Suppressor macrophage treated with lipopolysaccharide for 1 hour (primary cell): Measurements from ENCODE around the gene SCAND1.
A peak's percentile ranks its signal among the peaks of the same experiment; 100 is the strongest.
"Not testable (repeated sequence)": the region's sequence is repeated elsewhere in the genome, so short reads cannot be mapped to it uniquely, and the experiment has no call there.

ENCODE experiments used
- DNase-seq, 3 donors: peaks; one replicate each; pipeline ENCODE4 v3.0.0-alpha.2; 2020 to 2022

SCAND1 gene

DNA sequence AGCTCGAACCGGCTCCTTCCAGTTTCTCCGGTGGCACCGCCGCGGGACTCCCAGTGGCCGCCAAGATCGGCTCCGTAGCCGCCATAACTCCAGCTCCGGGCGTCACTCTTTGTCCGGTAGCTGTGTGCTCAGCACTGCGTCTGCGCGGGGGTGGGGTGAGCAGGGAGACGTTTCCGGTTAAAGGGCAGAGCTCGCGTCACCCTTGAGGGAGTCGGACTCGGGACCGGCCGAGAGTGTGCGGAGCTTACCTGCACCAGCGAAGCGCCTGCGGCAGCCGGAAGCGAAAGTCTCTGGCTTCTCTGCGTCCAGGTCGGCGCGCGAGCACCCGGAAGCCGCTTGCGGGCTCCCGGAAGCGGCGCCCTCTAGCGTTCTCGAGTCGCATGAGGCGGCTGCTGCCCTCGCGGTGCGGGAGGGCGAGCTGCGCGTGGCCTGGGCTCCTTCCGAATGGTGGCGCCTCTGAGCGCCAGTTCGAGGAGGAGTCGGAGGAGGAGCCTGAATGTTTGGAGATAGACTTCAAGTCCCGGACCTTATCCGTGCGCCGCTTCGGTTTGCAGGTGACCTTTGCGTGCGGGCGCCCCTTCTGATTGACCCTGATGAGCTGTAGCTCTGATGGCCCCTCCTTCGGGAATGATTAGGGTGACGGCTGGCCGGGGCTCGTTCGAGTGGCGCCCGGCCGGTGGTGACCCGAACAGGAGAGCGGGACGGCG lies at the start of gene SCAND1:
SCAND1 (minus strand) TSS at position 303 of the 707 bp plus-strand sequence; CDS start at position 85, 218 bp downstream.
- DNase-seq, result peak; percentile 98 to 99 (median 99)

DNA sequence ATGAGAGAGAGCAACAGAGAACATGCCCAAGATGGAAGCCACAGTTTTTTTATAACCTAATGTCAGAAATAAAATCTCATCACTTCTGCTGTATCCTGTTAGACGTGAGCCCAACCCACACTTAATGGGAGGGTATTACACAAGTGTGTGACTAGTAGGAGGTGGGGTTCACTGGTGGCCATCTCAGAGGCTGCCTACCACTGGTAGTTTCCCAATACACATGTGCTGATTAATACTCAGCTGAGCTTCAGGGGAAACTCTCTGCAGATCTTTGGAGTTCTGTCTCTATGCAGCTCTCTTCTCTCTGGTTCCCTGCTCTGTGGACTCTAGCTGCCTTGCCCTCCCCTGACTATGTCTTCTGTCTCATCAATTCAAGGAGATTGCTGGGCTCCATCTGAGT lies 49.7 kb upstream of the SCAND1 start:
- peak; percentile 89 to 93 (median 89) for DNase-seq

DNA sequence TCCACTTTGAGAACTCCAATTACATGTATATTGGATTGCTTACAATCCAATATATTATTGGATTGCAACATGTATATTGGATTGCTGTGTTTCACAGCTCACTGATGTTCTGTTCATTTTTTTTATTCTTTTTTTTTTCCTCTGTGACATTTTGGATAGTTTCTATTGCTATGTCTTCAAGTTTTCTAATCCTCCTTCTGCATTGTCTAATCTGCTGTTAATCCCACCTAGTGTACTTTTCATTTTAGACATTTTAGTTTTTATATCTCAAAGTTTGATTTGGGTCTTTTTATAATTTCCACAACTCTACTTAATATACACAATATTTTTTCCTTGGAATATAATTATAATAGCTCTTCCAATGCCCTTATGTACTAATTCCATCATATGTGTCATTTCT lies 48.6 kb upstream of the SCAND1 start:
- DNase-seq, result no peak

DNA sequence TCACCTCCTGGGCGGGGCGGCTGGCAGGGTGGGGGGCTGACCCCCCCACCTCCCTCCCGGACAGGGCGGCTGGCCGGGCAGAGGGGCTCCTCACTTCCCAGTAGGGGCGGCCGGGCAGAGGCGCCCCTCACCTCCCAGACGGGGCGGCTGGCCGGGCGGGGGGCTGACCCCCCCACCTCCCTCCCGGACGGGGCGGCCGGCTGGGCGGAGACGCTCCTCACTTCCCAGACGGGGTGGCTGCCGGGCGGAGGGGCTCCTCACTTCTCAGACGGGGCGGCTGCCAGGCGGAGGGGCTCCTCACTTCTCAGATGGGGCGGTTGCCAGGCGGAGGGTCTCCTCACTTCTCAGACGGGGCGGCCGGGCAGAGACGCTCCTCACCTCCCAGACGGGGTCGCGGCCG lies 47.0 kb upstream of the SCAND1 start:
- not testable (repeated sequence) for DNase-seq

DNA sequence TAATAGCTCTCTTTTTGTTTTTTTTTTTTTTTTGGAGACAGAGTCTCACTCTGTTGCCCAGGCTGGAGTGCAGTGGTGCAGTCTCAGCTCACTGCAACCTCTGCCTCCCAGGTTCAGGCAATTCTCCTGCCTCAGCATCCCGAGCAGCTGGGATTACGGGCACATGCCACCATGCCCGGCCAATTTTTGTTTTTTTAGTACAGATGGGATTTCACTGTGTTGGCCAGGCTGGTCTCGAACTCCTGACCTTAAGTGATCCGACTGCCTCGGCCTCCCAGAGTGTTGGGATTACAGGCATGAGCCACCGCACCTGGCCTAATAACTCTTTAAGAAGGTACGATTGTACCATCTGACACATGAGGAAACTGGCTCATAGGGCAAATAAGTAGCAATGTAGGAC lies 42.2 kb upstream of the SCAND1 start:
- not testable (repeated sequence) for DNase-seq

DNA sequence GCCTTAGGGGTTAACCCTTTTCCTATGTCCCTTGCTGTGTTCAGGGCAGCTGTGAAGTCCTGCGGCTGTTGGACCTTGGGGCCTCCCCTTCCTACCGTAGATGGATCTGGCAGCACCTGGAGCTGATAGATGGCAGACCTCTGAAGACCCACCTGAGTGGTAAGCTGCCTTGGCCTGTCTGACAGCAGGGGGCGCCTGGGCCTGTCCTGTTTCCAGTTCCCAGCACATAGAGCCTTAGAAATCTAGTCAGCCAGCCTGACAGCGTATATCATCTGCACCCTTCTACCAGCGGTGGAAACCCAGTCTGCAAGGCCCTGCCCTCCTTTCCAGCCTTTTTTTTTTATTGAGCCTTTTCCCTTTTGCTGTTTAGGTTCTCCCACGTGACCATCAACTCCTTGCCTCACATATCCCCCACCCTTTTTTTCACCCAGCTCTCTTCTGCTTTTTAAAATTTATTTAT lies 40.7 kb upstream of the SCAND1 start:
- DNase-seq, result peak; percentile 77 to 89 (median 83)

DNA sequence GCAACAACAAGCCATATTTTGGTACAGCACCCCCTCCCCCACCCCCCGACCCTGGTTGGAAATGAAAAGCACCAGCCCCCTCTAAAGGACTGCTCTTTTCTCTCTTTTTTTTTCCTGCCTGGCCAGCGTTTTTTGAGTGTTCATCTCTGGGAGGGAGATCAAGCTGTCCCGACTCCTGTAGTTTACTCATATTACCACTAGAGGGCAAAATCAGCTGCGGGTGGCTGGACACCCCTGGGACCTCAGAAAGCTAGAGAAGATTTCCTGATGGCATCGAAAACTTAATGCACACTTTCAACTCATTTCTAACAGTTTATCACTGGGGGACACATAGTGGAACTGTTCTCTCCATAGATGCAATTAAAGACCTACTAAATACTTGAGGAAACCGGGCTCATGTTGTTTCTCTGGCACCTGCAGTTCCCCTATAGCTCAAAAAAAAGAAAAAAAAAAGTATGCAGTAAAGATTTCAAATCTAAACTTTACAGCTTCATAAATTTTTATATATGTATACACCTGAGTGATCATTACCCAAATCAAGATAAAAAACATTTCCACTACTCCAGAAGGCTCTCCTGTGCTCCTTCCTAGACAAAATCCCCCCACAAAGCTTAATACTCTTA lies 38.5 kb upstream of the SCAND1 start:
- DNase-seq, result peak; percentile 75 to 86 (median 76)

DNA sequence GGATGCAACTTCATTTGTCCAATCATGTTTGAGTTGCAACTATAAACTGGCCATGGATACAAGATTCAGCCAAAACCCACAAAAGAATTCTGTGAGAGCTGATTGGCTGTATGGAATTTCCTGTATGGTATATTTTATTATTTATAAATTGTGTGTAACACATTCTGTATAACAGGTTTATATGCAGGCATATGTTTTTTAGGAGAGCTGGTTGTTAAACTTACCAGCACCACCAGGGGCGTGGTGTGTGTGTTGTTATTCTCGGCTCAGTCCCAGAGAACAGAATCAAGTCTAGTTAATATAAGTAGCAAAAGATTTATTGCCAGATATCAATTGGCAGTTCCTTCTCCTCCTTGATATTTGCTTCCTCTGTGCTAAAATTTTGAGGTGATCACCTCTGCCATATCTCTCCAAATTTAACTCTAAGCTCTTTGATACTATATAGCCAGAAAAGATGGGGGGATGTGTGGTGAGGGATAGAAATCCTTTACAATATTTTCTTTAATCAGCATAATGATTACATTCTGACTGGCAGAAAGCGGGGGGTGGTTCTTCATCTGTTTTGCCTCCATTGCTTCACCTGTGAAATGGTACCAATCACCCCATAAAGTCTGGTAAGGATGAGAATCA lies 37.0 kb upstream of the SCAND1 start:
- DNase-seq, result peak; percentile 33 to 48 (median 36)

DNA sequence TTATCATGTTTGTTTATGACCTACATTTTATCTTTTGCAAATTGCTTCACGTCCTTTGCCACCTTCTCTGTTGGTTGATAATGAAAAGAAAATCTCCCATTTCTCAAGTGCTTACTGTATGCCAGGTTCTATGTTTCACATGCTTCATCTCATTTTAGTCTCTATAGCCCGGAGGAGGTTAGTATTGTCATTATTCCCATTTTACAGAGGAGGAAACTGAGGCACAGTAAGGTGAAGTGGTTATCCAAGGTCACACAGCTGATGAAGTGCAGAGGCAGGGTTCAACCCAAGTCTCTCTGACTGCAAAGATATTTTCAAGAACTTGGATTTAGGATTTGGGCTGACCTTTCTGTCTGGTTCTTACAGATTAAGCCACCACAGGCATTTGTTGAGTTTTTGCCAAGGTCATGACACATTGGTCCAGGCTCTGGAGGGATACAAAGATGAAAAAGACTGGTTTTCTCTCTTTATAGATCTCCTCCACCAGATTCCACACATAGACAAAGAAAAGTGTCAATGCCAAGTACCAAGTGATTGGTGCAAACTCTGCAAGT lies 34.7 kb upstream of the SCAND1 start:
- no peak for DNase-seq

DNA sequence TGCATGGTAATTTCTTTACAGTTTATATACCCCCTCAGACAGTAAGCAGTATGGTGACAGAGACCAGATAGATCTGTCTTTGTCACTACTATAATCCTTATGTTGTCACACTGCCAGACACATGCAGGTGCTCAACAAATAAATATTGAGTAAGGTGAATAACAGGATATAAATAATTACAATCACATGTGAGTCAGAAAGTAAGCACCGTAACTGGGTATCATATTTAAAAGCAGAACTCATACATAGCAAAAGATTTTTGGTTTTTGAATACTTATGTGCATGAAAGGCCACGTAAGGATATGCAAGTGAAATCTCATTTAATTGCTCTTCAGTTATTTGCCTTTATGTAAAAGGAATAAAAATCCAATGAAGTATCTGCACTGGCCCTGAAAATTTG lies 31.5 kb upstream of the SCAND1 start:
- no peak for DNase-seq

DNA sequence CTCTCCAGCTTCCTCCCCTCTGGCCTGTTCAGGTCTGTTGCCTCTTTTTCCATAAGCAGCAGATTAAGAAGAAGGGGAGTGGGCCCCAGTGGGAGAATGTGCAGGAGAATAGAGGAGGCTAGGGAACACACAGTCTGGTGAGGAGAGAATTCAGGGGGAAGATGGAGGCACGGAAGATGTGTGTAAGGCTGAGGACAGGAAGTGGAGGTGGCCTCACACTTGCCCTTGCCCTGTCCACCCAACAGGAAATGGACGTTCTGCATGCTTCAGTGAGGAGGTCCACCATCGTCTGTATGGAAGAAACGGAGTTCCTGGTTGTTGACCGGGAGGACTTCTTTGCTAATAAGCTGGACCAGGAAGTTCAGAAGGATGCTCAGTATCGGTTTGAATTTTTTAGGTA lies 30.1 kb upstream of the SCAND1 start:
- DNase-seq, result peak in 1 of 3 donors; percentile 16

DNA sequence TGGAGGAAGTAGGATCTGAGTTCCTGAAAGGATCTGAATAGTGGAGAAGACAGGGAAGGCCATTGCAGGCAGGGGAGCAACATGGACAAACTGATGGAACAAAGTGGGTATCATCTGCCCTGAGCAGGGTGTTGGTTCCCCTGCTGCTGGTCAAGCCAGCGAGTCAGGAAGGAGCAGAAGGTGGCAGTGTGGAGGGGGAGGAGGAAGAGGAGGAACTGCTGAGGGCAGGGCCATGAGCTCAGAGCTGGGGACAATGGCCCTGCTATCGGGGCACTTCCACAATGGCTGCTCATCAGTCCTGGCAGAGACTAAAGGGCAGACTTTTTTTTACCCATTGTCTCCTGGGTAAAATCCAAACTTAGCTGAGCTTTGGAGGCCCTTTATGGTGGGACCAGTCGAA lies 27.7 kb upstream of the SCAND1 start:
- peak in 2 of 3 donors; percentile 23 to 31 for DNase-seq

DNA sequence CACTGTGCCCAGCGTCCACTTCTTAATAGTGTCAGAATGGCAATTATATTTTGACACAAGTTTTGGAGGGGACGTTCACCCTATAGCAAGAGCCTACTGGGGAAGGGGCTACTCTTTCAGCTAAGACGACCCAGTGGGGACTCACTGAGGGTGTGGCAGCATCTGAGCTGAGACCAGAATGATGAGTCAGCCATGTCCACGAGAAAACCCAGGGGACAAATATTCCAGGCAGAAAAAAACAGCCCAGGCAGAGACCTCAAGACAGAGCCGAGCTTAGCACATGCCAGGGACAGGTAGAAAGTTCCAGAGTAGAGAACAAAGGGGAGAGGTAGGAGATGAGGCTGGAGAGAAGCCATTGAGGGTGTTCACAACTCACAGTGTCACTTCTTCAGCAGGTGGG lies 25.2 kb upstream of the SCAND1 start:
- DNase-seq, result no peak

DNA sequence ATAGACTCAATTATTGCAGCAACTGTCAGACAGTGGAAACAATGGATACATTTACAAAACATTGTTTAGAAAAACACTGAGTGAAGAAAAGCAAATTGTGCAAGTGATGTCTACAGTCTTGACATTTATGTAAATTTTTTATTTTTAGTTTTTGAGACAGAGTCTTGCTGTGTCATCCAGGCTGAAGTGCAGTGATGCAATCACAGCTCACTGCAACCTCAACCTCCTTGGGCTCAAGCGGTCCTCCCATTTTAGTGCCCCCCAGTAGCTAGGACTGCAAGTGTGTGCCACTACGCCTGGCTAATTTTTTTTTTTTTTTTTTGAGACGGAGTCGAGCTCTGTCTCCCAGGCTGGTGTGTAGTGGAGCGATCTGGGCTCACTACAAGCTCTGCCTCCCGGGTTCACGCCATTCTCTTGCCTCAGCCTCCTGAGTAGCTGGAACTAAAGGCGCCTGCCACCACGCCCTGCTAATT lies 23.8 kb upstream of the SCAND1 start:
- peak; percentile 67 to 84 (median 79) for DNase-seq

DNA sequence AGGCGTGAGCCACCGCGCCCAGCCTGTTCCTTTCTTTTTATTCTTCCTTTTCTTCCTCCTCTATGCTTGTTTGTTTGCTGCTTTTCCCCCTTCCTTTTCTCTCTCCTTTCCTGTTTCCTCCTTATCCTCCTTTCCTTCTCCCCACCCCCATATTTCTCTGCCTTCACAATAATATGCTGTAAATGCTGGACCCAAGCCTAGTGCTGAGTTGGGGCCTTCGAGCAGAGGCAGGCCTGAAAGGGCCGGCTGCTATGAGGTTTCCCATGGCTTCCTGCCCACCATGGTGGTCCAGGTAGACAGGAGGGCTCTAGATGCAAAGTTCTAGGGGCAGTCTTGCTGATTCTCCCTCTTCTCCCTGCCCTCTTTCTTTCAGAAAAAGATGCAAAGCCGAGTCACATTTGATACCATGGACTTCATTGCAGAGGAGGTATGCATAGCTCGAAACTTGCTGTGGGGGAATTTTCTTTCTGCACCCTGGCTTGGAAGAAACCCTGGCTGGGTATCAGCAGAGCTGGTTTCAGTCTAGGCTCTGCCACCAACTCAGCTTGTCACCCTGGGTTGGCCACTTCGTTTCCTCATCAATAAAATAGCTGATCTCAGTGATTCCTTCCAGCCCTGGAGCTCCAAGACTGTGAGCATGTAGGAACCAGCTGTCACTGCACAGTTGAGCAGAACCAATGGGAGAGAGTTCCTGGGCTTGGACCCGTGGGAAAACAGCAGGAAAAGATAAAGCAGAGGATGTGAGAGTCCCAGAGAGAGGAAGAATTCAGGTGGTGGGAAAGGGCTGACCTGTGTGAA lies 21.5 kb upstream of the SCAND1 start:
- peak in 1 of 3 donors; percentile 17 for DNase-seq

DNA sequence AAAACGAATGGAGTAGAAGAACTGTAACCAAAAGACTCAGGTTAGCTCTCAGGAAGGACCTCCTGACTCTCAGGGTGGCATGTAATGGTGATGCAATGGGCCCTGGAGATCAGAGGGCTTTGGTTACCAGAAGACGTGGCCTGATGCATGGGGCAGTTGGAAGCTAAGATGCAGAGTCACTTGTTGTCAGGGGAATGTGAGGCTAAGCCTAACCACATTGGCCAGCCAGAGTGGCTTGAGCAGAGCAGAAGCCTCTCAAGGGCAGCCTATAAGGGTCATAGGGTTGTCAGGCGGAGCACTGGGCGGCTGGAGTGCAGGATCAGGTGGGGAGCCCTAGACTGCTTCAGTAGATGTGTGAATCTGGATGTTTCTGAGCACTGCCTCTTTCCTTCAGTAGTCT lies 20.0 kb upstream of the SCAND1 start:
- DNase-seq, result peak in 1 of 3 donors; percentile 16

DNA sequence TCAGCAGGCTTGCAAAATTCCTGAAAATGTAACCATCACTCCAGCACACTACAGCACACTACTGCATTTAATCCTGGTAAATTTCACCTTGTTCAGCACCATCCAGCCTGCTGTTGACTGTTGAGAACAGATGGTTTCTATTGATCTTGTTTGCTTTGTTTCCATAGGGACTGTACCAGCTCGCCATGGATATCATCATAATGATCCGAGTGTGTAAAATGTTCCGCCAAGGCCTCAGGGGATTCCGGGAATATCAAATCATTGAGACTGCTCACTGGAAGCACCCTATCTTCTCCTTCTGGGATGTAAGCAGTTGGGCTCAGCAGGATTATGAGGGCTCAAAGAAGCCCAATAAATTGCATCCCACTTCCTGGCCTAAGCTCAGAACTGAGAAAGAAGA lies 18.2 kb upstream of the SCAND1 start:
- no peak for DNase-seq

DNA sequence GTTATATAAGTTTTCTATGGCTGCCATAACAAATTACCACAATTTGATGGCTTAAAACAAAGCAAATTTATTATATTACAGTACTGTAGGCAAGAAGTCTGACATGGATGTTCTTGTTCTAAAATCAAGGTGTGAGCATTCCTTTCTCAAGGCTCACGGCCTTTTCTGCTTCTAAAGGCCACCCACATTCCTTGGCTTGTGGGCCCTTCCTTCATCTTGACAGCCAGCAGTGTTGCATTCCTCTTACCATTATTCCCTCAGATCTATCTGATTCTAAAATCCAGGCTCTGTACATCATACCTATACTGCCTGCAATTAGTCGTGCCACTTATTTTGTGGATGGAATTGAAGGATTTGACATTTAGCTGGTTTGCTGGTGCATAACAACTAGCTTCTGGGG lies 17.7 kb upstream of the SCAND1 start:
- no peak for DNase-seq

DNA sequence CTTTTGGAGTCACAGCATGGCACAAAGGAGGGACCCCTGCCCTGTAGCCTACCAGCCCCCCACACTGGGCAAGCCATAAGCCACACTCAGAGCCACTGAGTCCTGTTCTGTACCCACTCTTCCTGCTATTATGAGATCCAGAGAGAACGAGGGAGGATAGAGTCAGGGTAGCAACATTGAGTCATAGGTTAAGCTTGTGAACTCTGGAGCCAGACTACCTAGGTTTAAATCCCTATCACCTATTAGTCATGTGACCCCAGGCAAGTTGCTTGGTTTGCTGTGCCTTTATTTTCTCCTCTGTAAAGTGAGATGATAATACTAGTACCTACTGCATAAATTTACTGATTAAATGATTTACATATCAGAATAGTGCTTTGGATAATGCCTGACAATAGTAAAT lies 14.6 kb upstream of the SCAND1 start:
- DNase-seq, result no peak

DNA sequence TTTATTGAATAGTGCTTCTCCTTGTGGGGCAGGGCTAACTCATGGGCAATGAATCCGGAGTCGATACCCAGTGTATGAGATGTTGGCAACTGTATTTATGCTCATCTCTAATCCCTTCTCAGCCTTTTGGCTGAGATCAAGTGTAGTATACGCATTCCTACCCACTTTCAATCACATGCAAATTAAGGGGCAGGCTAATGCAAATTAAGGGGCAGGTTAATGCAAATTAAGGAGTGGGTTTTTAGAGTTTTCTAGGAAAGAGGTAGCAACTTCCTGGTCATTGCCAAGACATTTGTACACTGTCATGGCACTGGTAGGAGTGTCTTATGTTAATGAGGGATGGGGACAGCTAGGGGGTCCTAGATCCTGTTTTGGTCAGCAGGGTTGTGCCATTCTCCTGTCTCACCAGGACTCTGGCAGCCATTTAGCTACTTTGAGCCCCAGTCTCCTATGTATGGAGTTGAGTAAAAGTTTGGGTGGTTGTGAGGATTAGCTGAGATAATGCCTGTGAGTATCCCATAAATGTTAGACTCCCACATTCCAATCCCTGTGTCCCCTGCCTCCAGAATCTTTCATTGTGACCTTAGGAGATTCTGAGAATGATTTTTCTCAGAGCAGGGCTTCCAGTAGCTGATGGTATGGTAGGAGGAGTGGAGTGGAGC lies 13.8 kb upstream of the SCAND1 start, which contains the start of gene CNBD2:
CNBD2 (plus strand) TSS at position 612 of the 662 bp plus-strand sequence. CDS start 173 bp downstream, outside the sequence.
- peak in 1 of 3 donors; percentile 27 for DNase-seq

DNA sequence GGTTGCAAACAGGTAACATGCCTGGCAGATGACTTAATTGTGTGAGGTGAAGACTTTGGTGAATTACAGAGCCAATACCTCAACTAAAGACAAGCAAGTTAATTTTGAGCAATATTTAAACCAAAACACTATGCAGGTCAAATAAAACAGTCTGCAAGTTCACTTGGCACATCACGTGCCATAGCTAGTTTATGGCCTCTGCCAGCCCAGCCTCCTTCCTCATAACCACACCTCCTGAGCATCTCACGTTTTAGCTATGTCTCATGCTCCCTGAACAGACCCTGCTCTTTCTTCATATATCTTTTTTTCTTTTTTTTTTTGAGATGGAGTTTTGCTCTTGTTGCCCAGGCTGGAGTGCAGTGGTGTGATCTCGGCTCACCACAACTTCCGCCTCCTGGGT lies 9.6 kb upstream of the SCAND1 start:
- no peak for DNase-seq

DNA sequence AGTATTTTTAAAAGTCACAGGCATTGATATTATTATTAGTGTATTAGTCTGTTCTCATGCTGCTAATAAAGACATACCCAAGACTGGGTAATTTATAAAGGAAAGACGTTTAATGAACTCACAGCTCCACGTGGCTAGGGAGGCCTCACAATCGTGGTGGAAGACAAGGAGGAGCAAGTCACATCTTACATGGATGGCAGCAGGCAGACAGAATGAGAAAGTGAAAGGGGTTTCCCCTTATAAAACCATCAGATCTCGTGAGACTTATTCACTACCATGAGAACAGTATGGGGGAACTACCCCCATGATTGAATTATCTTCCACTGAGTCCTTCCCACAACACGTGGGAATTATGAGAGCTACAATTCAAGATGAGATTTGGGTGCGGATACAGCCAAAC lies 5.0 kb upstream of the SCAND1 start:
- not testable (repeated sequence) for DNase-seq
